AG09309 (cell line): ENCODE results near the gene DEXI.

Experiments
- DNase-seq: peaks from one replicate; pipeline ENCODE4 v3.0.0-alpha.2; 2010; ENCODE audit warnings: low read depth
- H3K4me3 ChIP-seq: 2 replicates; pipeline ENCODE4 v1.5.1; 2011; ENCODE audit warnings: mild to moderate bottlenecking, low read depth, low read length, moderate library complexity; ENCODE audit not compliant: control insufficient read depth
- CTCF ChIP-seq: IDR thresholded peaks from 2 replicates; pipeline ENCODE4 v1.5.1; 2011; ENCODE audit warnings: mild to moderate bottlenecking, low read depth, low read length, inconsistent platforms; ENCODE audit not compliant: insufficient read depth, control insufficient read depth; ENCODE audit errors: missing control alignments

The DEXI gene

GRCh38 chr16:10938796-10939648, 3.2 kb downstream of the DEXI start:
- H3K4me3 ChIP-seq, result no peak overlapping the region
- no peak for TF ChIP-seq CTCF
- no peak for DNase-seq

GRCh38 chr16:10938321-10938720, 3.9 kb downstream of the DEXI start:
- no peak overlapping the region for H3K4me3 ChIP-seq
- TF ChIP-seq CTCF, result no peak
- DNase-seq, result no peak

- no peak overlapping the region for H3K4me3 ChIP-seq
- no peak for TF ChIP-seq CTCF
Measured at GRCh38 chr16:10937068-10937859, 5.0 kb downstream of the DEXI start.

GRCh38 chr16:10936272-10936984, 5.8 kb downstream of the DEXI start:
- DNase-seq, result no peak
- no peak for TF ChIP-seq CTCF
- no peak overlapping the region for H3K4me3 ChIP-seq

More at GRCh38 chr16:10937068-10937859, 5.0 kb downstream of the DEXI start:
- no peak for DNase-seq

GRCh38 chr16:10935226-10935915, 6.9 kb downstream of the DEXI start:
- TF ChIP-seq CTCF, result no peak
- H3K4me3 ChIP-seq, result no peak overlapping the region
- DNase-seq, result no peak
